Dermis blood vessel endothelial cell (primary cell): Measurements from ENCODE around the gene PKN1. TPM values are rescaled to one million over a fixed set of nuclear protein-coding genes. Genes with fewer than 3 reads are reported as not detected.

Experiments used
- DNase-seq: peaks from one replicate; pipeline ENCODE4 v3.0.0; 2010
- total RNA-seq: library from RNA; depleted of rRNA; stranded (reverse); fragments of >200 nt; gene quantifications from 2 replicates; pipeline ENCODE4 v1.2.3, GENCODE V29; 2014

The PKN1 gene
- total RNA-seq, 1 donor from 2014 or later = 282 TPM

- no peak for DNase-seq
Observed at GRCh38 chr19:14406645-14407401, 26.3 kb upstream of the PKN1 start.

GRCh38 chr19:14407605-14408484, 25.3 kb upstream of the PKN1 start:
- DNase-seq = no peak

- DNase-seq = no peak
Observed at GRCh38 chr19:14408491-14409145, 24.5 kb upstream of the PKN1 start.

GRCh38 chr19:14409146-14410023, 23.7 kb upstream of the PKN1 start:
- DNase-seq = no peak

GRCh38 chr19:14410091-14411051, 22.7 kb upstream of the PKN1 start:
- DNase-seq = peak; percentile 22

- no peak for DNase-seq
Observed at GRCh38 chr19:14411161-14411937, 21.8 kb upstream of the PKN1 start.

GRCh38 chr19:14411938-14412245, 21.2 kb upstream of the PKN1 start:
- no peak for DNase-seq

GRCh38 chr19:14412324-14412995, 20.6 kb upstream of the PKN1 start:
- no peak for DNase-seq

- no peak for DNase-seq
Observed at GRCh38 chr19:14412996-14413692, 20.0 kb upstream of the PKN1 start.

GRCh38 chr19:14413693-14414181, 19.4 kb upstream of the PKN1 start:
- DNase-seq = peak; percentile 39

- DNase-seq = no peak
Observed at GRCh38 chr19:14414926-14415690, 18.0 kb upstream of the PKN1 start.

- DNase-seq = no peak
Observed at GRCh38 chr19:14416817-14417231, 16.3 kb upstream of the PKN1 start.

GRCh38 chr19:14418856-14419105, 14.3 kb upstream of the PKN1 start:
- DNase-seq = peak; percentile 83

GRCh38 chr19:14419106-14419813, 13.8 kb upstream of the PKN1 start, which contains the start of gene DDX39A:
TSS of gene DDX39A (minus strand) at chr19:14419341. CDS start at chr19:14413220, 6,121 bp downstream.
- peak; percentile 100 for DNase-seq

- DNase-seq = no peak
Observed at GRCh38 chr19:14425696-14426138, 7.4 kb upstream of the PKN1 start.

GRCh38 chr19:14427461-14427860, 5.6 kb upstream of the PKN1 start:
- DNase-seq = no peak

- no peak for DNase-seq
Observed at GRCh38 chr19:14428882-14429416, 4.2 kb upstream of the PKN1 start.
